Measurements from ENCODE around the gene MYO7B.

Gene MYO7B

DNA sequence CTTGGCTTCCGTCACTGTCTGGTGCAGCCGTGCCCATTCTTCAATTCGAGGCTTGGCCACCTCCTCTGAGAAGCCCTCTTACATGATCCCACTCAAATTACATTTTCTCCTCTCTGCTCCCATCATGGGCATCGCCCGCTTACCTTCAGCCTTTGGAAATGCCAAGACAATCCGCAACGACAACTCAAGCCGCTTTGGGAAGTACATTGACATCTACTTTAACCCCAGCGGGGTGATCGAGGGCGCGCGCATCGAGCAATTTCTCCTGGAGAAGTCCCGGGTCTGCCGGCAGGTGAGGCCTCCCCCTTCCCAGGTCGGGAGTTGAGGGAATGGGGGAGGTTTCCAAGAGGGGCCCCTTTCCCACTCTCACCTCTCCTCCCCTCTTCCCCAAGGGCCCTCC lies 38.3 kb downstream of the MYO7B start:
- TF ChIP-seq, protein P1, sequence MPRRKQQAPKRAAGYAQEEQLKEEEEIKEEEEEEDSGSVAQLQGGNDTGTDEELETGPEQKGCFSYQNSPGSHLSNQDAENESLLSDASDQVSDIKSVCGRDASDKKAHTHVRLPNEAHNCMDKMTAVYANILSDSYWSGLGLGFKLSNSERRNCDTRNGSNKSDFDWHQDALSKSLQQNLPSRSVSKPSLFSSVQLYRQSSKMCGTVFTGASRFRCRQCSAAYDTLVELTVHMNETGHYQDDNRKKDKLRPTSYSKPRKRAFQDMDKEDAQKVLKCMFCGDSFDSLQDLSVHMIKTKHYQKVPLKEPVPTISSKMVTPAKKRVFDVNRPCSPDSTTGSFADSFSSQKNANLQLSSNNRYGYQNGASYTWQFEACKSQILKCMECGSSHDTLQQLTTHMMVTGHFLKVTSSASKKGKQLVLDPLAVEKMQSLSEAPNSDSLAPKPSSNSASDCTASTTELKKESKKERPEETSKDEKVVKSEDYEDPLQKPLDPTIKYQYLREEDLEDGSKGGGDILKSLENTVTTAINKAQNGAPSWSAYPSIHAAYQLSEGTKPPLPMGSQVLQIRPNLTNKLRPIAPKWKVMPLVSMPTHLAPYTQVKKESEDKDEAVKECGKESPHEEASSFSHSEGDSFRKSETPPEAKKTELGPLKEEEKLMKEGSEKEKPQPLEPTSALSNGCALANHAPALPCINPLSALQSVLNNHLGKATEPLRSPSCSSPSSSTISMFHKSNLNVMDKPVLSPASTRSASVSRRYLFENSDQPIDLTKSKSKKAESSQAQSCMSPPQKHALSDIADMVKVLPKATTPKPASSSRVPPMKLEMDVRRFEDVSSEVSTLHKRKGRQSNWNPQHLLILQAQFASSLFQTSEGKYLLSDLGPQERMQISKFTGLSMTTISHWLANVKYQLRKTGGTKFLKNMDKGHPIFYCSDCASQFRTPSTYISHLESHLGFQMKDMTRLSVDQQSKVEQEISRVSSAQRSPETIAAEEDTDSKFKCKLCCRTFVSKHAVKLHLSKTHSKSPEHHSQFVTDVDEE (CRISPR knock-in tag; IDR thresholded peaks at IDR 0.05) = no peak
- TF ChIP-seq ISL1 (CRISPR knock-in tag; IDR thresholded peaks at IDR 0.05) (no peak), PPARA (CRISPR knock-in tag; IDR thresholded peaks at IDR 0.05; ENCODE audit: borderline replicate concordance) (no peak), ZNF70 (CRISPR knock-in tag; IDR thresholded peaks at IDR 0.05) (no peak), GLIS3 (CRISPR knock-in tag; IDR thresholded peaks at IDR 0.05) (no peak), ZC3H10 (CRISPR knock-in tag; IDR thresholded peaks at IDR 0.05) (no peak), ESRRG (CRISPR knock-in tag; IDR thresholded peaks at IDR 0.05) (no peak), ZNF565 (CRISPR knock-in tag; conservative IDR thresholded peaks at IDR 0.05; ENCODE audit: low read depth) (no peak), CSDC2 (CRISPR knock-in tag; IDR thresholded peaks at IDR 0.05) (no peak), SNAI2 (CRISPR knock-in tag; IDR thresholded peaks at IDR 0.05) (no peak), TOX (CRISPR knock-in tag; IDR thresholded peaks at IDR 0.05; ENCODE audit: borderline replicate concordance) (no peak), ZFP3 (CRISPR knock-in tag; IDR thresholded peaks at IDR 0.05) (no peak)
- TF ChIP-seq, protein P2, sequence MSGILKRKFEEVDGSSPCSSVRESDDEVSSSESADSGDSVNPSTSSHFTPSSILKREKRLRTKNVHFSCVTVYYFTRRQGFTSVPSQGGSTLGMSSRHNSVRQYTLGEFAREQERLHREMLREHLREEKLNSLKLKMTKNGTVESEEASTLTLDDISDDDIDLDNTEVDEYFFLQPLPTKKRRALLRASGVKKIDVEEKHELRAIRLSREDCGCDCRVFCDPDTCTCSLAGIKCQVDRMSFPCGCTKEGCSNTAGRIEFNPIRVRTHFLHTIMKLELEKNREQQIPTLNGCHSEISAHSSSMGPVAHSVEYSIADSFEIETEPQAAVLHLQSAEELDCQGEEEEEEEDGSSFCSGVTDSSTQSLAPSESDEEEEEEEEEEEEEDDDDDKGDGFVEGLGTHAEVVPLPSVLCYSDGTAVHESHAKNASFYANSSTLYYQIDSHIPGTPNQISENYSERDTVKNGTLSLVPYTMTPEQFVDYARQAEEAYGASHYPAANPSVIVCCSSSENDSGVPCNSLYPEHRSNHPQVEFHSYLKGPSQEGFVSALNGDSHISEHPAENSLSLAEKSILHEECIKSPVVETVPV (CRISPR knock-in tag; IDR thresholded peaks at IDR 0.05) = no peak
- TF ChIP-seq, protein P3, sequence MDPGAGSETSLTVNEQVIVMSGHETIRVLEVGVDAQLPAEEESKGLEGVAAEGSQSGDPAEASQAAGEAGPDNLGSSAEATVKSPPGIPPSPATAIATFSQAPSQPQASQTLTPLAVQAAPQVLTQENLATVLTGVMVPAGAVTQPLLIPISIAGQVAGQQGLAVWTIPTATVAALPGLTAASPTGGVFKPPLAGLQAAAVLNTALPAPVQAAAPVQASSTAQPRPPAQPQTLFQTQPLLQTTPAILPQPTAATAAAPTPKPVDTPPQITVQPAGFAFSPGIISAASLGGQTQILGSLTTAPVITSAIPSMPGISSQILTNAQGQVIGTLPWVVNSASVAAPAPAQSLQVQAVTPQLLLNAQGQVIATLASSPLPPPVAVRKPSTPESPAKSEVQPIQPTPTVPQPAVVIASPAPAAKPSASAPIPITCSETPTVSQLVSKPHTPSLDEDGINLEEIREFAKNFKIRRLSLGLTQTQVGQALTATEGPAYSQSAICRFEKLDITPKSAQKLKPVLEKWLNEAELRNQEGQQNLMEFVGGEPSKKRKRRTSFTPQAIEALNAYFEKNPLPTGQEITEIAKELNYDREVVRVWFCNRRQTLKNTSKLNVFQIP (CRISPR knock-in tag; IDR thresholded peaks at IDR 0.05; ENCODE audit: borderline replicate concordance, low read depth) = no peak
- TF ChIP-seq, protein P4, sequence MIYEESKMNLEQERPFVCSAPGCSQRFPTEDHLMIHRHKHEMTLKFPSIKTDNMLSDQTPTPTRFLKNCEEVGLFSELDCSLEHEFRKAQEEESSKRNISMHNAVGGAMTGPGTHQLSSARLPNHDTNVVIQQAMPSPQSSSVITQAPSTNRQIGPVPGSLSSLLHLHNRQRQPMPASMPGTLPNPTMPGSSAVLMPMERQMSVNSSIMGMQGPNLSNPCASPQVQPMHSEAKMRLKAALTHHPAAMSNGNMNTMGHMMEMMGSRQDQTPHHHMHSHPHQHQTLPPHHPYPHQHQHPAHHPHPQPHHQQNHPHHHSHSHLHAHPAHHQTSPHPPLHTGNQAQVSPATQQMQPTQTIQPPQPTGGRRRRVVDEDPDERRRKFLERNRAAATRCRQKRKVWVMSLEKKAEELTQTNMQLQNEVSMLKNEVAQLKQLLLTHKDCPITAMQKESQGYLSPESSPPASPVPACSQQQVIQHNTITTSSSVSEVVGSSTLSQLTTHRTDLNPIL (CRISPR knock-in tag; IDR thresholded peaks at IDR 0.05; ENCODE audit: low read depth) = no peak
- TF ChIP-seq, protein P5, sequence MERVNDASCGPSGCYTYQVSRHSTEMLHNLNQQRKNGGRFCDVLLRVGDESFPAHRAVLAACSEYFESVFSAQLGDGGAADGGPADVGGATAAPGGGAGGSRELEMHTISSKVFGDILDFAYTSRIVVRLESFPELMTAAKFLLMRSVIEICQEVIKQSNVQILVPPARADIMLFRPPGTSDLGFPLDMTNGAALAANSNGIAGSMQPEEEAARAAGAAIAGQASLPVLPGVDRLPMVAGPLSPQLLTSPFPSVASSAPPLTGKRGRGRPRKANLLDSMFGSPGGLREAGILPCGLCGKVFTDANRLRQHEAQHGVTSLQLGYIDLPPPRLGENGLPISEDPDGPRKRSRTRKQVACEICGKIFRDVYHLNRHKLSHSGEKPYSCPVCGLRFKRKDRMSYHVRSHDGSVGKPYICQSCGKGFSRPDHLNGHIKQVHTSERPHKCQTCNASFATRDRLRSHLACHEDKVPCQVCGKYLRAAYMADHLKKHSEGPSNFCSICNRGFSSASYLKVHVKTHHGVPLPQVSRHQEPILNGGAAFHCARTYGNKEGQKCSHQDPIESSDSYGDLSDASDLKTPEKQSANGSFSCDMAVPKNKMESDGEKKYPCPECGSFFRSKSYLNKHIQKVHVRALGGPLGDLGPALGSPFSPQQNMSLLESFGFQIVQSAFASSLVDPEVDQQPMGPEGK (CRISPR knock-in tag; IDR thresholded peaks at IDR 0.05; ENCODE audit: borderline replicate concordance) = no peak

DNA sequence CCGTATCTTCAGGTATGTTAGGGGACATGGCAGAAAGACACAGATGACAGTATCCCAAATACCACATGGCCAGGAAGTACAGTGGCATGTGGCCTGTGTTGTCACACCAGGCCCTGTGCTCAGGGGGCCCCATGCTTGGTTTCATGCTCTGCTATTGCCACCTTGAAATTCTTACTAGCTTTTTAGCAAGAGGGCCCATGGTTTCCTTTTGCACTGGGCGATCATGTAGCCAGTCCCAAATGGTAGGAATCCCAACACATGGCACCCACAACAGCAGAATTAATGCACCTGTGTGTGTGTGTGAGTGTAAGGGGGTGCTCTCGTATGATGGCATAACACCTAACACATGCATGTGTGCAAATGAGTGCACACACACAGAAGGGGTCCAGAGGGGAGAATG lies 39.2 kb downstream of the MYO7B start:
- ATAC-seq = no peak
- TF ChIP-seq PPARA (CRISPR knock-in tag; IDR thresholded peaks at IDR 0.05; ENCODE audit: borderline replicate concordance) = no peak
- no peak for TF ChIP-seq RARB (CRISPR knock-in tag; IDR thresholded peaks at IDR 0.05)
- TF ChIP-seq ISL1 (CRISPR knock-in tag; IDR thresholded peaks at IDR 0.05) = no peak
- no peak for TF ChIP-seq ZNF70 (CRISPR knock-in tag; IDR thresholded peaks at IDR 0.05)
- no peak for TF ChIP-seq ZNF8 (CRISPR knock-in tag; IDR thresholded peaks at IDR 0.05)
- TF ChIP-seq, protein P2 (CRISPR knock-in tag; IDR thresholded peaks at IDR 0.05) = no peak
- TF ChIP-seq ARNTL (CRISPR knock-in tag; IDR thresholded peaks at IDR 0.05; ENCODE audit: borderline replicate concordance, low read depth) = no peak
- TF ChIP-seq, protein P4 (CRISPR knock-in tag; IDR thresholded peaks at IDR 0.05; ENCODE audit: low read depth) = no peak
- no peak for TF ChIP-seq TOX (CRISPR knock-in tag; IDR thresholded peaks at IDR 0.05; ENCODE audit: borderline replicate concordance)

More for the DNA sequence above, 38.3 kb downstream of the MYO7B start:
- no peak for ATAC-seq

All from SK-N-SH treated with all-trans-retinoic acid at 6 μM for 48 hours (cell line).